NCI-H187 treated with DMSO at 0.1 percent for 48 hours (cell line): ENCODE data around the gene WWTR1.

ENCODE experiments used
- DNase-seq: peaks from one replicate; lab custom pipeline; 2025; lab: John Stamatoyannopoulos, UW

The WWTR1 gene

GRCh38 chr3:149592758-149593240, 65.0 kb downstream of the WWTR1 start:
- DNase-seq, result no peak

- DNase-seq, result no peak
These were observed 67.0 kb downstream of the WWTR1 start for GRCh38 chr3:149590691-149591441.

GRCh38 chr3:149589332-149589731, 68.5 kb downstream of the WWTR1 start:
- DNase-seq, result no peak

DNA sequence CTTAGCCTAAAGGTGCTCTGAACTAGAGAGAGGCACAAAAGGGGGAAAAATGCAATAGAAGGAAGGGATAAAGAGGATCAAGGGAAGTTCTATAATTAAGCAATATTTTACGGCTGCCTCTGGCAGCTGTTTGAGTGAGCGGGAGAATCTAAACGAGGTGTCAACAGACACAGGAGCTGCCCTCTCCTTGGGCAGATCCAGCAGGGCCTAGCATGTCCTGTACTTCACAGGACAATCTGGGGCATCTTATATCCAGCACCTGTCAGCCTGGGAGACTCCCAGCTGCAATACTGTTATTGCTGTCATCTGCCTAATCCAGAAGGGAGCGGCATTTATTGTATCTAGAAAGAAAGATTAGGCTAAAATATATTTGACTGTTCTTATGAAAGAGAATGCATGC, 68.9 kb downstream of the WWTR1 start:
- DNase-seq, result no peak

GRCh38 chr3:149587383-149587782, 70.4 kb downstream of the WWTR1 start:
- DNase-seq, result no peak

GRCh38 chr3:149586871-149587270, 71.0 kb downstream of the WWTR1 start:
- no peak for DNase-seq

- no peak for DNase-seq
These were observed 72.5 kb downstream of the WWTR1 start for GRCh38 chr3:149585401-149585726.

GRCh38 chr3:149583921-149584635, 73.7 kb downstream of the WWTR1 start:
- DNase-seq, result no peak

DNA sequence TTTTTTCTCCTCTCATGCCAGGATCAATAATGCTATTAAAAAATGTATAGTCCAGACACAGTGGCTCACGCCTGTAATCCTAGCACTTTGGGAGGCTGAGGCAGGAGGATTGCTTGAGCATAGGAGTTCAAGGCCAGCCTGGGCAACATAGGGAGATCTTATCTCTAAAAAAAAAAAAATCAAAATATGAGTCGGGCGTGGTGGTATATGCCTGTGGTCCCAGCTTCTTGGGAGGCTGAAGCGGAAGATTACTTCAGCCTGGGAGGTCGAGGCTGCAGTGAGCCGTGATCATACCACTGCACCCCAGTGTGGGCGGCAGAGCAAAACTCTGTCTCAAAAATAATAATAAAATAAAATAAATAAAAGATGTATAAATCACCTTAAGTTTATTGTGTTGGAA, 75.4 kb downstream of the WWTR1 start:
- no peak for DNase-seq

- no peak for DNase-seq
These were observed 76.0 kb downstream of the WWTR1 start for GRCh38 chr3:149581681-149582370.

- no peak for DNase-seq
These were observed 76.6 kb downstream of the WWTR1 start for GRCh38 chr3:149581248-149581647.

DNA sequence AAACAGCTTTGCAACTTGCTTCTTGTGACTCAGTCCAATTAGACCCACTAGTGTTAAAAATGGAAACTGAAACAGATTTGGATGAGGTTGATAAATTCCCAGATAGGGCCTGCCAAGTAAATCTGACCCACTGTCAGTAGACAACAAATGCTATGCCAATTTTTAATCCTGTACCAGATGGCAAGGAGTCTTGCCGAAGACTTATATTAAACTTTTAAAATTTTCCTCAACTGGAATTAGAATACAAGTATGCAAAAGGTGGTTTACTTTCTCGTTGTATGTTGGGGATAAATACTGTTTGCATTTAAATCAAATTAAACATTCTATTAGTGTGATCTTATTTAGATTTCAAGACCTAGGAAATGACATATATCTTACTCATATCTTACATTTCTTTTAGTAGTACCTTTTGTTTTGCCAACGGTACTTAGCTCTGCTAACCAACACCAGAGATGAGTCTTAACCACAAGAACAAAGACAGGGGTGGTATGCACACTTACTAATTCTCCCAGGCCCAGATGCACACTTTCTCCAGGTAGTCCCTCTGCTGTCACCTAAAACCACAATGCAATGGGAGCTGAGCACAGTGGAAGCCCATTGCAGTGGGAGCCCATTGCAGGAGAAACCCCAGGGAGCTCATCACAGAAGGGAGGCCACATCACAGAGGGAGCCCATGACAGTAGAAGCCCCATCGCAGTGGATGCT, 77.8 kb downstream of the WWTR1 start:
- DNase-seq, result no peak

DNA sequence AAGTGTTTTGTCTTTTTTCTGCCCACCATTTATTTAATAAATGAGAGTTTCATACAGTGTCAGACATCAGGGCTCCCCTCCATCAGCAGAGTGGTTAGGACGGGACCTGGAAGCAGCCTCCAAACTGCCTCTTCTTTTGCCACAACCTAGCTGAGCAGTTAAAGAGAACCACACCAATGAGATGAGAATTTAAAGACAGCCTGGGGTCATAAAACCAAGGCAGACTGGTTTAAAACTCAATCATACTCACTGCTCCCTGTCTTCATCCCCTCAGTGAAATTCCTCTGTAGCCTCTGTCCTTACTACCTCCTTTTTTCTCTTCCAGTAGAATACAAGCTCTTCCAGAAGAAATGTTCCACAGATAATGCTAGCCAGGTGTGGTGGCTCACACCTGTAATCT, 78.7 kb downstream of the WWTR1 start:
- DNase-seq, result no peak

GRCh38 chr3:149577801-149578200, 80.0 kb downstream of the WWTR1 start:
- no peak for DNase-seq

- no peak for DNase-seq
These were observed 81.8 kb downstream of the WWTR1 start for GRCh38 chr3:149575961-149576564.

DNA sequence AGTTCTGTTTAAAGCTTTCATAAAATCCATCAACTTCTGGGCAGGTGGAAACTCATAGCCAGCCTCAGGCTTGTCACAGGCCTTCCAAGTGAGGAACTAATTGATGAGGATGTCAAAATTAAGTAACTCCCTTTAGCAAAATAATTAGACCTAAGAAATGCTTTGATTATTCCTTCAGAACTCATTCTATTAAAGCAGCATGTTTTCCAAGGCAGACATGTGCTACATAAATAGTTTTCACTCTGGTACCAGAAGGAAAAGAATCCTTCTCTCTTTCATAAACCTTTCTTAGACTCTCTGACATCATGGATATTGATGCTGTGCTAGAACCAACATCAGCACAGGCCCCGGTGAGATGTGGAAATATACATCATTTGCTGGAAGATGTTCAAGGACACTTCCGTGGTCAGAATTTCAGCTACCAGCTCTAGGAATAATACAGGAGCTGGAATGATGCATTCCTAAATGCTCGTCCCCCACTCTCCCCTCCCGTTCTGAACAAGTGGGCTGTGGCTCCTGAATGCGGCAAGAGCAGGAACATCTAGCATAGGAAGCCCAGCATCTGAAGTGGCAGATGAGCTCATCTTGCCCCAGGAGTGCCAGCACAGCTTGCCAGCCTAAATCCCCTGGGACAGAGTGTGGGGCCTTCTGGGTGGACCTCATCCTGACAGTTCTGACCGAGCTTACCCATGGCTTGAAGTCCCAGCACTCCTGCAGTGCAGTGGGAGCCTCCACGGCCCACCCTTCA, 82.4 kb downstream of the WWTR1 start:
- no peak for DNase-seq

GRCh38 chr3:149572796-149573414, 84.9 kb downstream of the WWTR1 start:
- no peak for DNase-seq

- no peak for DNase-seq
These were observed 86.4 kb downstream of the WWTR1 start for GRCh38 chr3:149571381-149571780.

- no peak for DNase-seq
These were observed 87.8 kb downstream of the WWTR1 start for GRCh38 chr3:149570016-149570415.

GRCh38 chr3:149567381-149567780, 90.4 kb downstream of the WWTR1 start:
- DNase-seq, result no peak
